ENCODE measurements around the gene SKP2.
"Not testable (repeated sequence)": the region's sequence is repeated elsewhere in the genome, so short reads cannot be mapped to it uniquely, and the experiment has no call there.

- TF ChIP-seq, protein P1, sequence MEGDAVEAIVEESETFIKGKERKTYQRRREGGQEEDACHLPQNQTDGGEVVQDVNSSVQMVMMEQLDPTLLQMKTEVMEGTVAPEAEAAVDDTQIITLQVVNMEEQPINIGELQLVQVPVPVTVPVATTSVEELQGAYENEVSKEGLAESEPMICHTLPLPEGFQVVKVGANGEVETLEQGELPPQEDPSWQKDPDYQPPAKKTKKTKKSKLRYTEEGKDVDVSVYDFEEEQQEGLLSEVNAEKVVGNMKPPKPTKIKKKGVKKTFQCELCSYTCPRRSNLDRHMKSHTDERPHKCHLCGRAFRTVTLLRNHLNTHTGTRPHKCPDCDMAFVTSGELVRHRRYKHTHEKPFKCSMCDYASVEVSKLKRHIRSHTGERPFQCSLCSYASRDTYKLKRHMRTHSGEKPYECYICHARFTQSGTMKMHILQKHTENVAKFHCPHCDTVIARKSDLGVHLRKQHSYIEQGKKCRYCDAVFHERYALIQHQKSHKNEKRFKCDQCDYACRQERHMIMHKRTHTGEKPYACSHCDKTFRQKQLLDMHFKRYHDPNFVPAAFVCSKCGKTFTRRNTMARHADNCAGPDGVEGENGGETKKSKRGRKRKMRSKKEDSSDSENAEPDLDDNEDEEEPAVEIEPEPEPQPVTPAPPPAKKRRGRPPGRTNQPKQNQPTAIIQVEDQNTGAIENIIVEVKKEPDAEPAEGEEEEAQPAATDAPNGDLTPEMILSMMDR (IDR thresholded peaks at IDR 0.05) = not testable (repeated sequence)
- not testable (repeated sequence) for TF ChIP-seq POLR2AphosphoS5 (IDR thresholded peaks at IDR 0.05)
Measured at GRCh38 chr5:36129666-36130065, 22.2 kb upstream of the SKP2 start.
